GM18511 (cell line): Measurements from ENCODE around the gene PPL.
"Not testable (repeated sequence)": the region's sequence is repeated elsewhere in the genome, so short reads cannot be mapped to it uniquely, and the experiment has no call there.

Experiments
- ATAC-seq: cut with Tn5 transposase; IDR thresholded peaks from one replicate; pipeline ENCODE4 v1.9.1; 2021; ENCODE audit warnings: mild to moderate bottlenecking, moderate library complexity; ENCODE audit not compliant: unreplicated experiment

The PPL gene

DNA sequence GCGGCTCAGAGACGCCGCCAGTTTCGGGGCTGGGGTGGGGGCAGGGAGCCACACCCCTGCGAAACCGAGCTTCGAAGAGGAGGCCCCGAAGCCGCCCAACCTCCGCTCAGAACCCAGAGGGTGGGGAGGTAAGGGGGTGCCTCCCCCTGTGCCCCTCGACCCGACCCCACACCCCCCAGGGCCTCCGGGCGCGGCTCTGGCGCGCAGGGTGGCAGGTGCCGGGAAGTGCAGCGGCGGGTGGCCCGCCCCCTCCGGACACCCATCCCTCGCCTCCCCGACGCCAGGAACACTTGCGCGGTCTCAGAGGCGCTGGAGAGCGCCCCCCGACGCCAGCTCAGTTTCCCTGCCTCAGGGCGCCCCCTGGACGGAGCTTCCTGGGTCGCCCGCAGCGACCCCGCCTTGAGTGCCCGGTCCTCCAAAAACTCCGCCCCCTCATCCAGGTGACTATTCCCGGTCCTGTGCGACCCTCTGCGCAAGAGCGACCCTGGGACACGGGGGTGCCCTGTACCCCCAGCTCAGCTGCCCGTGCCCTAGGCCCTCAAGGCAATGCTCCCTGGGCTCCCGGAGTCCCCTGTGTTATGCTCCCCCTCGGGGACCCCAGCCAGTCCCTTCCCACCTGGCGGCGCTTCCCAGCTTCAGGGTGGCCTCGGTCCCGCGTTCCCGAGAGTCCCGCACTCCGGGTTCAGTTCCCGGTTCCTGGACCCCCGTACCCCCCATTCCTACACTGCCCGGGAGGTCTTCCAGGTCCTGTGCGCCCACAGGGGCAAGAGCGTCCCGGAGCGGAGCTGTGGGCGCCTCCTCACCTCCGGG lies 562 bp downstream of the PPL start:
- ATAC-seq, result no peak

DNA sequence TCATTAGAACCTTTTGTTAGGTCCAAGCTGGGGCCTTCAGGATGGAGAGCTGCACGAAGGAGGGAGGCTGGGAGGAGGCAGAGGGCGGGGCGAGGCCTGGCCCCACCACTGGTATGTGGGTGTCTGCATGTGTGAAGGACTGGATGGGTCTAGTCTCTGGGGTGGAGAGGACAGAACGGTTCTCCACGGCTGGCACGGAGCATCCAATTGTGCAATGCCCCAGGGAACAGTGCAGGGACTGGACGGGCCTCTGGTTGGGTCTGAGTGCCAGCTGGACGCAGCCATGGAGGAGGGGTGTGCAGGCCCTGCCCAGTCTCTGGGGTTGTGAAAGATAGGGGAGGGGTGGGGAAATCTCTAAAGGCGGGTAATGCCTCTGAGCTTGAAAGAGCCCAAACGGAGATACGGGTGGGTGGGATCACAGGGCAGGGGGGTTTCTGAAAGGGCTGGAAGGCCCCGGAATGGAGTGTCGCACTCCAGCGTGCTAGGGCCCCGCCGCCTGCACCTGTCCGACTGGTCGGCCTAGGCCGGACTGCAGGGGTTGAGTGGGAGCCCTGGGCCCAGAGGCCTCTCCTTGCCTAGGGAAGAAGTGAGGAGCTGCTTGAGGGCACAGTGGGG lies 1.6 kb downstream of the PPL start:
- ATAC-seq, result no peak

DNA sequence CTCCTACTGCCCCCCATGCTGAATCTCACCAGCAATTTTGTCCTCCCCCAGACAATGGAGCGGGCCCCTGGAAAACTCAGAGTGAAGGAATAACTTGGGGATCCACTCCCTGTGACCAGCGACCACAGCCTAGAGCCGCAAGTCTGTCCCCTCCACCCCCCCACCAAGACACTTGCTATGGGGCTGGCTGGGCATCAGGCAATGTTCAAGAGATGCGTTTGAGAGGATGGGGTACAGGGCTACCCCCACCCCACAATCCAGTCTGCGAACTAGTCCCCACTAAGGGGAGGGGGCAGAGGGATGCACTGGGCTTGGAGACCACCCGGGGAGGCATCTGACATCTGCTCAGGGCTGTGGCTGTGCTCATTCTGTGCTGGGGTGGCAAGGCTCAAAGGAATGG lies 2.4 kb downstream of the PPL start:
- ATAC-seq, result no peak

GRCh38 chr16:4933871-4934395 lies 3.0 kb downstream of the PPL start:
- ATAC-seq, result no peak

DNA sequence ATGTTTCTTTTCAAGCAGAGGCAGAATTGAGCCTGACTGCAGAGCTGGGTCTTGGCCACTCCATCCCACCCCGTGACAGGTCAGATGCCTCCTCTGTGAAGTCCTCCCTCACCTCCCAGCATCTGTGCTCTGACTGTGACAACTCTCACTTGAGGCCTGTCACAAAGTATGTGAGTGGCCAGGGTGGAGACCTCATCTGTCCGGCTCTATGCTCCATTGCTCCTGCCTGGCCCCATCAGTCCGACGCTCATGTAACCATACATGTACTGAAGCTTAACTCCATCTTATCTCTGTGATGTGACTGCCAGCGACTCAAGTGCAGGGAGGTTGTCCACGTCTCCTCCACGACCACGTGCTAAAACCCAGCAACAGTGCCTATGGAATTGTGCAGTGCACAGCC lies 3.5 kb downstream of the PPL start:
- no peak for ATAC-seq

GRCh38 chr16:4931381-4931780 lies 5.6 kb downstream of the PPL start:
- no peak for ATAC-seq

DNA sequence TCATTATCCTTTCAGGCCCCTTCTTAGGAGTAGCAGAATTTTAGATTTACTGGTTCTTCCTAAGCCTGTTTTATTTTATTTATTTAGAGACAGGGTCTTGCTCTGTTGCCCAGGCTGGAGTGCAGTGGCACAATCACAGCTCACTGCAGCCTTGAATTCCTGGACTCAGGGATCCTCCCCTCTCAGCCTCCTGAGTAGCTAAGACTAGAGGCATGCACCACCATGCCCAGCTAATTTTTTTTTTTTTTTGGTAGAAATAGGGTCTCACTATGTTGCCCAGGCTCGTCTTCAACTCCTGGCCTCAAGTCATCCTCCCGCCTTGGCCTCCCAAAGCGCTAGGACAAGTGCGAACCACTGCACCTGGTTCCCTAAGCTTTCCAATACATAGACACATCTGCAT lies 7.3 kb downstream of the PPL start:
- ATAC-seq, result not testable (repeated sequence)

DNA sequence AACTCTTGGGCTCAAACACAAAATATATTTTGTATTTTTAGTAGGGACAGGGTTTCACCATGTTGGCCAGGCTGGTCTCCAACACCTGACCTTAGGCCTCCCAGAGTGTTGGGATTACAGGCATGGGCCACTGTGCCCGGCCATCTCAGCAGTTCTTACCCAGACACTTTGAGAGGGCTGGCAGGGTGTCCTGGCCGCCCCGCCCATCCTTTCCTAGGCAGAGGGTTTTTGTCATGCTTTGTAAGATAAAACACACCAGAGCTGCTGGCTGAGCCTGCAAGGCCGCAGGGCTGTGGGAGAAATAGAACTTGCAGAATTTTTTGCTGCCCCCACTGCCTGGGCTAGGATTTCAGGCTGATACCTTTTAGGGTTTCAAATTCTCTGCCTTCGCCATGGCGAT lies 8.7 kb downstream of the PPL start:
- no peak for ATAC-seq

GRCh38 chr16:4927661-4928060 lies 9.3 kb downstream of the PPL start:
- no peak for ATAC-seq

DNA sequence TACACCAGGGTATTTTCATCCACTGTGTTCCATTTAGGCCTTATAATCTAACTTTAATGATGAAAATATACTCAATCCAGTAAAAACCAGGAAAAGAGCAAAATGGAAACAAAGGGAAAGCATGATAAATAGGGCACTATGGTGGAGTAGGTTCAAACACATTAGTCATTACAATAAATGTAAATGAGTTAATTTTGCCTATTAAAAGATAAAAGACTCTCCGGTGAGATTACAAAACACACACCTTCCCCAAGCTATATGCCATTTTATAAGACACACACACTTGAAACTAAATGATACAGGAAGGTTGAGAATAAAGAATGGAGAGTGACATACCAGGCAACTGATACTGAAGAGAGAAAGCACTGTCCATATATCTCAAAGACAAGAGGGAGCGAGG lies 10.0 kb downstream of the PPL start:
- no peak for ATAC-seq

DNA sequence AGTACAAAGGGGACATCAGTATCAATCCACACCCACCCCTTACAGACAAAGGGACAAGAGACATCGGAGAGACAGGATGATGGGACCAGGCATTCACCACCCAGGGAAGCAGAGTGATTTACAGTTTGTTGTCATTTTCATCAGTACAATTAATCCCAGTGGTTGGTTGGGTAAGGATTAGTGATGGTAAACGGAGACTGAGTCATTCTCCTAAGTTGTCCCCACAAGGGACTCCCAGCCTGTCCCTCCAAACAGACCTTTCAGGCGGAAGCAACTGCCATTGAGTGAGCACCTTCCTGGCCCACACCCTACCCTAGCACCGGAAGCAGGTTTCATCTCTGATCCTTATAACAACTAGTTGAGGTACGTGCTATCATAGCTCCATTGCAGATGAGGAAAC lies 11.2 kb downstream of the PPL start:
- no peak for ATAC-seq

DNA sequence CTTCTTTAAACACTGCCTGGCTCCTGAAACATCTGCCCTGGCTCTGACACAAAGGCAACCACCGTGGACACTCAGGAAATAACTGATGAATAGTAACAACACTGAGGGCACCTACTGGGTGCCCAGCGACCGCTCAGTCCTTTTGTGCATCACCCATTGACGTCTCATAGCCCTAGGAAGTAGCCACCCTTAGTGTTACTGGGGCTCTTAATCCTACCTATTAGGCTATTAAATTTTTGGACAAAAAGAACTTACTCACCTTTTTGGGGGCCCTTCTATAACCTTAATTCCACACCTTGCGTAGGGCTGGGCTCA lies 11.7 kb downstream of the PPL start:
- ATAC-seq, result no peak

- ATAC-seq, result no peak
These were observed 12.2 kb downstream of the PPL start for GRCh38 chr16:4924593-4925292.

DNA sequence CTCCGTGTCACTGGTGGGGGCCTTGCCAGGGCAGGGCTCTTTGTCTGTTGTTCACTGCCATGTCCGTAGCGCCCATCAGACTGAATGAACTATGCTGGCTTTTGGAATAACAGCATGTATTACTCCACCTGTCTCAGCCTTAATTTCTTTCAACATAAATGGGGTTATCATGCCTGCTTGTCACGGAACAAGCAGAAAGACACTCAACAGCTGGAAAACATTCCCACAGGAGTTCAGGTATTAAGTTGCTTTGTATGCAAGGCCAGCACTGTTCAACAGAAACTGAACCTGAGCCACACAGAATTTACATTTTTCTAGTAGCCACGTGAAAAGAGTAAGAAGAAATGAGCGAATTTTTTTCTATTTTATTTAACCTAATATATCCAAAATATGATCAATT lies 13.1 kb downstream of the PPL start:
- no peak for ATAC-seq

DNA sequence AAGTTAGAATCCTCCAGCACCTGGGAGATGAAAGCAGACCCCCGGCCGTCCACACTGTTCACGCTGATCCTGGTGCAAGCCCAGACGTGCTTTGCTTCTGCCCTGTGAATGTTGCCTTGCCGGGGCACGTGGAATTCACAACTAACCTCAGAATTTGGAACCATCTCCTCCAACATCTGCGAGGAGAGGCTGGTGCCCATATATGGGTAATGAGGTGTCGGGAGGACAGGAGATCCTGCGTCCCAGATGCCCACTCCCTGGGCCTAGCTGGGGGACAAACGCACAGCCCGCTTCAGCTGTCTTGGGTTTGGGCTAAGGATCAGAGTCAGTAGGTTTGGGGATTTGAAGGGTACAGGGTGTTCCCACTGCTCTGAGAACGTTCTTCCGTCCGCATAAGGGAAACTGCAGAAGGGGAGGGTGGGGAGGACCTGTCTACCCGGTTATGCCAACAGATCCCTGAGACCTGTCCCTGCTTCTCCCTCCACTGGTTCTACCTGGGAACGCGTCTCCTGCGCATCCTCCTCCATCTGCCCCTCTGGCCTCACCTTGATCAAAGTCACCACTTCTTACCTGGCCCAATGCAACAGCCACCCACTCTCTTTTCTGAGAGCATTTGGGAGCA lies 14.1 kb downstream of the PPL start:
- no peak for ATAC-seq

- no peak for ATAC-seq
These were observed 16.1 kb downstream of the PPL start for GRCh38 chr16:4920826-4921225.

GRCh38 chr16:4918781-4919251 lies 18.1 kb downstream of the PPL start:
- no peak for ATAC-seq

GRCh38 chr16:4917117-4917516 lies 19.8 kb downstream of the PPL start:
- ATAC-seq, result no peak

DNA sequence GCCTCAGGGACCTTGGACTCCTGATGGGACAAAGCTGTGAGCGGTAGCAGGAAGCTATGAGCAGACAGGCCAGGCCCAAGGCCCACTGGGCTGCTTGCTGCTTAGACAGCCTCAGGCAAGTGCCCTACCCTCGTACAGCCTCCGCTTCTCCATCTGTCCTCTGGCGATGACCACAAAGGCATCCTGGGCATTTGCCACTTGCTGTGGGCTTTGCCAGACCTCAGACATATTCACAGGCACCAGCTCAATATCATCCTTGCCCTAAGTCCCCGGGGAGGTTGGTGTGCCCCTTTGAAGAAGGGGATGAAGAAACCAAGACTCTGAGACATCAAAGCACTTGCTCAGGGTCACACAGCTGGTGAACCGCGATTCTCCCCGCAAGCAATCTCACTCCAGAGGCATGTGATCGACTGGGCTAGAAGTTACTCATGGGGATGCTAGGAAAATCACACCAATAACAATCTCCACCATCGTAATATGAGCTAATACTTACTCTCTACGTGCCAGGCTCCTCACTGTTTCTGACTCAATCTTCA lies 21.7 kb downstream of the PPL start:
- no peak for ATAC-seq

DNA sequence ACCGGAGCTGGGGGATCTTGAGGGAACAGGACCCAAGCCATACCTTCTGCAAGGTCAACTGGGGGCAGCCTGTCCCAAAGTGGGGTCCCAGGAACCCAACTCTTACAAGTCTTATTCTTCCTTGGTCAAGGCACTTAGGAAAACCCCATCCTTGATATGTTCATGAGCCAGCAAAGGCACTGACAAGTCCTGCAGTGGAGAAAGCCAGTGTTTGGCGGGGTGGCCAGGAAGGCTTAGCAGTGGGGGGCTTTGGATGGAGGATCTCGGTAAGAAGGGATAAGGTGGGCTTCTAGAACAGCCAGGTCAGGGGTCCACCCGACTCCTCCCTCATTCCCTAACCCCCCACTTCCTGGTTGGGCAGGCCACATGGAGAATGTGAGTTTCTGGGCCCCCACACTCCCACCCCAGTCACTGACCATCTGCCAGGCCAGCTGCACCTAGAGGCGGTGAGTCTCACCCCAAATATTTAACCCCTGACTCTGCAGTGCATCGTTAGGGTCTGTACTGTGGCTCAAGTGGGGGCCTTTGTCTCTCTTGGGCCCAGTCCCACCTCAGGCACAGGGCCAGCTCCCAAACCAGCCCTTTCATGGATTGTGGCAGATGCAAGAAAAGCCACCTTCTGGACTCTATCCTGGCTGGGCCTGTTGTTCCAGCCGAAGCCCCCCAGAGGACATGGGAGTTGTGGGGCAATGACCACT lies 22.3 kb downstream of the PPL start:
- no peak for ATAC-seq
